Activated CD8-positive, alpha-beta memory T cell treated with anti-CD3 and anti-CD28 coated beads for 4 hours (primary cell): ENCODE results near the gene MRTFB.

ENCODE experiments used
- DNase-seq, 2 donors: peaks; one replicate each; pipeline ENCODE4 v3.0.0-alpha.2; 2020; ENCODE audit warnings: low read depth in 2 of 2

The MRTFB gene

DNA sequence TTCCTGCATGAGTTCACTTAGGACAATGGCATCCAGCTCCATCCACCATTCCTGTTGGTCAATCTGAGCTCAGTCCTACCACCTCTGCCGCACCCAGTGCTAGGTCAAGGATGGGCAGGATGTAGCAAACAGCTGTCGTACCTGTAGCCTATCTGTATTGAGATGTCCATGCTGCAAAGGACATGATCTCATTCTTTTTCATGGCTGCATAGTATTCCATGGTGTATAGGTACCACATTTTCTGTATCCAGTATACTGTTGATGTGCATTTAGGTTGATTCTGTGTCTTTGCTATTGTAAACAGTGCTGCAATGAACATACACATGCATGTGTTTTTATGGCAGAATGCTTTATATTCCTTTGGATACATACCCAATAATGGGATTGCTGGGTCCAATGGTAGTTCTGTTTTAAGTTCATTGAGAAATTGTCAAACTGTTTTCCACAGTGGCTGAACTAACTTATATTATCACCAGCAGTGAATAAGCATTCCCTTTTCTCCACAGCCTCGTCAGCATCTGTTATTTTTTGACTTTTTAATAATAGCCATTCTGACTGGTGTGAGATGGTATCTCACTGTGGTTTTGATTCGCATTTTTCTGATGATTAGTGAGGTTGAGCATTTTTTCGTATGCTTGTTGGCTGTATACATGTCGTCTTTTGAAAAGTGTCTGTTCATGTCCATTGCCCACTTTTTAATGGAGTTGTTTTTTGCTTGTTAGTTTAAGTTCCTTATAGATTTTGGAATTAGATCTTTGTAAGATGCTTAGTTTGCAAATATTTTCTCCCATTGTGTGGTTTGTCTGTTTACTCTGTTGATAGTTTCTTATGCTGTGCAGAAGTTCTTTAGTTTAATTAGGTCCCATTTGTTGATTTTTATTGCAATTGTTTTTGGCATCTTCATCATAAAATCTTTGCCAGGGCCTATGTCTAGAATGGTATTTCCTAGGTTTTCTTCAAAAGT lies 7.2 kb upstream of the MRTFB start:
- DNase-seq = no peak

DNA sequence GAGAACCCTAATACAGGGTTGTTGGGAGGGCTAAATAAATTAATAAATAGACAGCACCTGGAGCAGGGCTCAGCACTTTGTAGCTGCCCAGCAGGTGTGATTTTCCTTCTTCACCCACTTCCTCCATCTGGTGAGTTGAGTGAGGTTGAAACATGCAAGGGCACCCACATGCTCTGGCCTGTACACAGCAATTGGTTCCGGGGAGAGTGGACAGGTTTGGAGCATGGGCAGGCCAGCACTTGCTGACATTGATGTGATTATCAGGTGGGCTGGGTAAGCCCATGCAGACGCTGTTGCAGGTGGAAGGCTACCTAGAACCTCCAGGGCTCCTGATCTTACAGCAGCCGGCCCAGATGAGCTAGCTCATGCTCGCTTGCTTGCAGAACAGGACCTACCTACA lies 1.3 kb upstream of the MRTFB start:
- DNase-seq = no peak

GRCh38 chr16:14070555-14070876 lies 603 bp upstream of the MRTFB start:
- no peak for DNase-seq

GRCh38 chr16:14071576-14072271 lies 605 bp downstream of the MRTFB start:
- no peak for DNase-seq

- DNase-seq = no peak
Measured at GRCh38 chr16:14072360-14072759, 1.2 kb downstream of the MRTFB start.

- no peak for DNase-seq
Measured at GRCh38 chr16:14074544-14074943, 3.4 kb downstream of the MRTFB start.

GRCh38 chr16:14077918-14078317 lies 6.8 kb downstream of the MRTFB start:
- DNase-seq = no peak

DNA sequence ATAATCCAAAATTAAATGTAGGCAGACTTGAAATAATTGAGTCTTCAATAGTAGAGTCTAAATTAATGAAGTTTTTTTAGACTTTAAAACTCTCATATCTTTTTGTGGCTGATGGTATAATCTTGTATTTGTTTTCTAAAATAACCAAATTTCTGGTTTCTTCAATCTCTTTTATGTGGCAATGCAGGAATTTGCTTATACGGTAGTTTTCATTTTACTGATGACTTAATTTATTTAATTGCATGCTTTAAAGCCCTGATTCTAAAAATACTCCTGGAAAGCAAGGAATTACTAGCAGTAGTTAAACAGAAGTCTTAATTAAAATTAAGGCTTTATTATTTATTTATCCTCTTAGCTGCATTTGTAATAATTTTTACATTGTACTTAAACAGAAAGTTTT lies 15.4 kb downstream of the MRTFB start:
- no peak for DNase-seq

DNA sequence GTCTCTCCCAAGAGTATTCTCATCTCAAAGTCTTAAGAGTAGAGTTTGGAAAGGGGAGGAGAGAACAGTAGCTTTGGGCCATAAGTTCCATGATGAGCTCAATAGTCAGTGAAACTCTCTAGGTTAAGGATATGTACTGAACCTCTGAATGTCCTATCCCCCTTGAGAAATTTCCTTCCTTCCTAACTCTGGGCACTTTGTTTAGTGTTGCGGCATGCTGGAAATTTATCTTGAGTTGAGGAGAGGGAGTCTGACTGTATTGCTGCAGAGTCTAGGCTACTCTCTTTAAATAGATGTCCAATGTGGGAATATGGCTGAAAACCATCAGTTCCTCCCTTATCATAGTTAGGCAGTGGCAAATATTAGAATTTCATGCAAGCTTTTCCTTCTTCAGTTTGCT lies 16.1 kb downstream of the MRTFB start:
- DNase-seq = no peak

- no peak for DNase-seq
Measured at GRCh38 chr16:14087590-14088154, 16.6 kb downstream of the MRTFB start.

DNA sequence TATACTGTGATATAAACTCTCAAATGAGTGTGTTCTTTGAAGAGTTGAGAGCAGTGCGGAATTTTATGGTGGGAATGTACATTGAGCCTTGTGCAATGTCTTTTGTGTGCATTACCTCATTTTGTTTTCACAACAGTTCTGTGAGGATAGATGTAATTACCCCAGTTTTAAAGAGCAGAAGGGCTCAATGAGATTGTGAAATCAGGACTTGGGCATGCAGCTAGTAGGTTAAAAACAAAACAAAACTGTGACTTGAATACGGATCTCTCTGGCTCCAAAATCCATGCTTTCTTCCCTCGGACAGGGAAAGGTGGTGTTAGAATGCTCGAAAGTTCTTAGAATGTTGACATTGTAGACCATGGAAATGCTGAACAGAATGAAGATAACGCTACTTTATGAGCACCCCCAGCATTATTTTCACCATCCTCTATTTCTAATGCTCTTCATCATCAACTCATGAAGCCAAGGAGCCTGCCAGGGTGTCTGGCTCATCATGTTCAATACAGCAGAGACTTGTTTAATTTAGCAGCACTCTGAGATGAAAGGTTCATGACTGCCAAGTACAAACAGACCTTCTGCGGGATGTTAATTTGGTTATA lies 17.1 kb downstream of the MRTFB start:
- no peak for DNase-seq

DNA sequence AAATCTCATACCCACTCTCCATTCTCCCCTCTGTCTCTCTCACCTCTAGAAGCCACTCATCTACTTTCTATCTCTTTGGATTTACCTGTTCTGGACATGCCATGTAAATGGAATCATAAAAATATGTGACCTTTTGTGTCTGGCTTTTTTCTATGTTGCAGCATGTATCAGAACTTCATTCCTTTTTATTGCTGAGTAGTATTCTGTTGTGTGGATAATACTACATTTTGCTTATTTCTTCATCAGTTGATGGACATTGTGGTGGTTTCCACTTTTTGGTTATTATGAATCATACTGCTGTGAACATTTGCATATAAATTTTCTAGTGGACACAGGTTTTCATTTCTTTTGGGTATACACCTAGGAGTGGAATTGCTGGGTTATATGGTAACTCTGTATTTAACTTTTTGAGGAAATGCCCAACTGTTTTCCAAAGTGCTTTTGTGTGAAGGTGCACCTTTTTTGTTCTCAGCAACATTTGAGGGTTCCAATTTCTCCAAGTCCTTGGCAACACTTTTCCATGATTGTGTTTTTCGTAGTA lies 18.2 kb downstream of the MRTFB start:
- no peak for DNase-seq

GRCh38 chr16:14092561-14092960 lies 21.4 kb downstream of the MRTFB start:
- no peak for DNase-seq

DNA sequence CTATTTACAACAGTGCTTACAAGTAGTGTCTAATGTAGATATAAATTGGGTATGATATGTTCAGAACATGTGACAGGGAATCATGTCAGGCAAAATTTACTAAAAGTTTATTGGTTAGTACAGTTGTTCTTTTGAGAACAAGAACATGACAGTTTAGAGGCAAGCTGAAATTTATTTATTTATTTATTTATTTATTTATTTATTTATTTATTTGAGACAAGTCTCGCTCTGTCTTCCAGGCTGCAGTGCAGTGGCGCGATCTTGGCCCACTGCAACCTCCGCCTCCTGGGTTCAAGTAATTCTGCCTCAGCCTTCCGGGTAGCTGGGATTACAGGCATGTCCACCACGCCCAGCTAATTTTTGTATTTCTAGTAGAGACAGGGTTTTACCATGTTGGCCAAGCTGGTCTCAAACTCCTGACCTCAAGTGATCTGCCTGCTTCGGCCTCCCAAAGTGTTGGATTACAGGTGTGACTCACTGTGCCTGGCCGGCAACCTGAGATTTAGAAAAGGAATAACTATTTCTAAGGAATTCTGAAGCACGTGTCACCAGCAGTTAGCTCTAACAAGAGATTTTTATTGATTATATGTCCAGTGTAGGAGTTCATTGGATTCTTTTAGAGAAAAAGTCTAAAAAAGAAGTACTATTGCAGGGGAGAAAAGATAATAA lies 24.9 kb downstream of the MRTFB start:
- DNase-seq = no peak

GRCh38 chr16:14097182-14097959 lies 26.3 kb downstream of the MRTFB start:
- no peak for DNase-seq

- no peak for DNase-seq
Measured at GRCh38 chr16:14098081-14098480, 27.0 kb downstream of the MRTFB start.

- DNase-seq = no peak
Measured at GRCh38 chr16:14100825-14101224, 29.7 kb downstream of the MRTFB start.

DNA sequence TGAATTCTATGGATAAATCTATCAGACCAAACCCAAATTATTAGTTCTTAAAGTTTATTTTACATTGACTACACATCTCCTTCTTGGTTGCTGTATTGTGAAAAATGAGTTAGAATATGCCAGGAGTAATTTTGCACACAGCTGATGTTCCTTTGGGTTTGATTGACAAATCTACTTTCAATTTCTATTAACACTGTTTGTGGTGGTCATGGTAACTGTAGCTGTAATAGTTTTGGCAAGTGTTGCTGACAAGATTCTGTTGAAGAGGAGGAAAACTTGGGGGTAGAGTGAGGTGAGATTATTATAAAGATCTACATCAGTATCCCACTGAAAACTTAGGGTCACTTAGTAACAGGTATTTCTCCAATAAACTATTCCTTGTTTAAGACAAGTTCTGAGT lies 30.3 kb downstream of the MRTFB start:
- no peak for DNase-seq

GRCh38 chr16:14102925-14103720 lies 32.0 kb downstream of the MRTFB start:
- no peak for DNase-seq

GRCh38 chr16:14104066-14104465 lies 32.9 kb downstream of the MRTFB start:
- no peak for DNase-seq
